ENCODE measurements around the gene RHOBTB1. TPM values are rescaled to one million over a fixed set of nuclear protein-coding genes. Genes with fewer than 3 reads are reported as not detected.

Gene RHOBTB1
- total RNA-seq, 2 donors from 2014 or later = 0.77 TPM; not detected in 1

DNA sequence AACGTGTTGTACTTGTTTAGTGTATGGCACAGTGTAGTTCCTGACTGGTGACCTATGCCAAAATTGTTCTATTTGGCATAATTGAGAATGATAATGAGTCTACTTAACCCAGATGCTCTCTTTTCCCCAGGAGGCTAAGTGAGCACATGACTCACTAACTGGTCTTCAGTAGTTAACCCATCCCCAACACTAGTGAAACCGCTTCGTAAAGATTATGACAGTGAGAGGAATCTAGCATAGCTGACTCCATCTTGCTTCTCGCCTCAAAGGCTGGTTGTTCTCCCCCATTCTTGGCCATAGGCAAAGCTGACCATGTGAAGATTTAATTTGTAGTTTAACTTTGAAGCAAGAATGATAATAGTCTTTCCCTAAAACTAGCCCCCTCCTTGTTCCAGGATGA, 118.5 kb downstream of the RHOBTB1 start:
- no peaks in the 10 kb centered on the region for H3K9me3 Mint-ChIP-seq
- no peak overlapping the region for H3K27ac Mint-ChIP-seq
- DNase-seq (no peak), ATAC-seq (replicated peaks in 1 of 2) (no peak)
- H3K27me3 Mint-ChIP-seq (ENCODE audit: low read depth) = peaks cover 6% of the 10 kb centered on the region
- no peaks in the 10 kb centered on the region for H3K36me3 Mint-ChIP-seq (ENCODE audit: insufficient read depth in 2 of 2)
- no peak overlapping the region for H3K4me3 Mint-ChIP-seq
- peaks cover 9% of the 10 kb centered on the region for H3K4me1 Mint-ChIP-seq (ENCODE audit: low read depth)

GRCh38 chr10:60823324-60823723, 120.7 kb downstream of the RHOBTB1 start:
- no peak overlapping the region for H3K4me3 Mint-ChIP-seq
- peaks cover 8% of the 10 kb centered on the region for H3K4me1 Mint-ChIP-seq (ENCODE audit: low read depth)
- no peaks in the 10 kb centered on the region for H3K36me3 Mint-ChIP-seq (ENCODE audit: insufficient read depth in 2 of 2)
- H3K27ac Mint-ChIP-seq = no peak overlapping the region
- no peaks in the 10 kb centered on the region for H3K9me3 Mint-ChIP-seq
- peaks cover 6% of the 10 kb centered on the region for H3K27me3 Mint-ChIP-seq (ENCODE audit: low read depth)
- DNase-seq (no peak), ATAC-seq (replicated peaks in 1 of 2) (no peak)

GRCh38 chr10:60822809-60823208, 121.2 kb downstream of the RHOBTB1 start:
- no peak for DNase-seq
- ATAC-seq (replicated peaks in 1 of 2) = no peak
- H3K36me3 Mint-ChIP-seq (ENCODE audit: insufficient read depth in 2 of 2) = no peaks in the 10 kb centered on the region
- H3K27ac Mint-ChIP-seq = no peak overlapping the region
- peaks cover 3% of the 10 kb centered on the region for H3K4me1 Mint-ChIP-seq (ENCODE audit: low read depth)
- H3K4me3 Mint-ChIP-seq = no peak overlapping the region
- H3K9me3 Mint-ChIP-seq = no peaks in the 10 kb centered on the region
- H3K27me3 Mint-ChIP-seq (ENCODE audit: low read depth) = peaks cover 6% of the 10 kb centered on the region

GRCh38 chr10:60821656-60822055, 122.3 kb downstream of the RHOBTB1 start:
- DNase-seq = no peak
- Mint-ChIP-seq H3K27me3 (ENCODE audit: low read depth) (peaks cover 6% of the 10 kb centered on the region), H3K4me3 (no peak overlapping the region), H3K9me3 (no peaks in the 10 kb centered on the region), H3K36me3 (ENCODE audit: insufficient read depth in 2 of 2) (no peaks in the 10 kb centered on the region), H3K27ac (no peak overlapping the region), H3K4me1 (ENCODE audit: low read depth) (no peaks in the 10 kb centered on the region)
- no peak for ATAC-seq (replicated peaks in 1 of 2)

- Mint-ChIP-seq H3K4me3 (no peak overlapping the region), H3K4me1 (ENCODE audit: low read depth) (no peaks in the 10 kb centered on the region), H3K27ac (no peak overlapping the region), H3K9me3 (no peaks in the 10 kb centered on the region), H3K27me3 (ENCODE audit: low read depth) (peaks cover 6% of the 10 kb centered on the region), H3K36me3 (ENCODE audit: insufficient read depth in 2 of 2) (no peaks in the 10 kb centered on the region)
- peak; percentile 28 to 40 for ATAC-seq (replicated peaks in 1 of 2)
- DNase-seq = no peak
These were observed 123.8 kb downstream of the RHOBTB1 start for GRCh38 chr10:60820093-60820754.

Other genes with a start within 250 kb of the RHOBTB1 start
- gene CDK1, start 165.7 kb downstream of the RHOBTB1 start, total RNA-seq = 100 to 1,000 TPM; 109 to 130 TPM